DMS 273 (cell line): ENCODE measurements around the gene PRKG1.

Source experiments
- DNase-seq: peaks from one replicate; lab custom pipeline; 2025; ENCODE audit not compliant: unreplicated experiment; lab: John Stamatoyannopoulos, UW

PRKG1 gene

DNA sequence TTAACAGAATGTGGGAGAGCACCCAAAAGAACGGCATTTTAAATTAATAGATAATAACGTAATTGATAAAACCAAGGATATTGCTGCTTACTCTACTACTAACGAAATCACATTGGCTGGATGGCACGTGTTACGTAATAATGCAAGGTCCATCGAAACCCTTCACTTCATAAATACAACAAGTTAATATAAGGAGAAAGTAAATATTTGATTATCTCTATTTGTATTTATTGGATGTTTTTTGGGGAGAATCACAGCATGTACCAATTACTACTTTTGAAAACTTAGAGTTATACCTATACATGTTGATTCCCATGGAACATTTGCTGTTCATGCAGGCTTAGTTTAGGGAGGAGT is 1.6 kb downstream of the PRKG1 start:
- DNase-seq = peak; percentile 17

DNA sequence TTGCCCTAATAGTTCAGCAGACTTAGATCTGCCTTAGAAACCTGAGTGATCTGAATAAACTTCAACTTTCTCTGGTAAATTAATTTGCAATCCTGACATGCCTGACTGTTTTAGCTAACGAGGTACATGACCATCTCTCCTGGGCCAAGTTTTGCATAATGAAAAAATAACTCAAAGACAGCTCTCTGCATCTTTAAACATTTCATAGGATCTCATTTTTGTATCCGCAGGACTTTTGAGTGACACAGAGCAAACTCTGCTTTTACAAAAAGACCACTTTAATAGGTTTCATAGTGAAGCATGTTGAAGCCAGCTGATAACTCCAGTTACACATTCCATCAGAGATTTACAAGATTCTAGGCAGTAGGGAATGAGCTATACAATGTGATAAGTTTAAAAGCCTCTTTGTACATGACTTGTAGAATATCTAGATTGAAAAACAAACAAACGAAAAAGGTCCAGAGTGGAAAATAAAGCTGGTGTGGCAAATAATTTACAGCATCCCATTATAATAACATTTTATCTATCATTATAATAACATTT is 2.1 kb downstream of the PRKG1 start:
- DNase-seq = no peak

DNA sequence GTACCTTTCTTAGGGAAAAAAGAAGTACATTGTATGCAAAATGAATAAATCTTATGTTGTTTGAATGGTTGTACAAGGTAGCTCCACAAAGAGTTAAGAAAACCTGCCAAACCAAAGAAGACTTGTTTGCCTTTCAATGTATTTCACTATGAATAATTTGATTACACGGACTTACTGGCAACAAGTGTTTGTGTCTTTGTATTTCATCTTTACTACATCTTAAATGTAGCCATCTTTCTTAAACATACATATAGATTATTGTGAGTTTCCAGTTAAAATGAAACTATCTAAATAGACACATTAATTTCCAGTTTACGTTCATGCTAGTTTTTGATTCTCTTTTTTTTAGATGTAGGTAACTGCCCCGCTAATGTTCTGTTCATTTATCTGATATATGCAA is 2.8 kb downstream of the PRKG1 start:
- no peak for DNase-seq

DNA sequence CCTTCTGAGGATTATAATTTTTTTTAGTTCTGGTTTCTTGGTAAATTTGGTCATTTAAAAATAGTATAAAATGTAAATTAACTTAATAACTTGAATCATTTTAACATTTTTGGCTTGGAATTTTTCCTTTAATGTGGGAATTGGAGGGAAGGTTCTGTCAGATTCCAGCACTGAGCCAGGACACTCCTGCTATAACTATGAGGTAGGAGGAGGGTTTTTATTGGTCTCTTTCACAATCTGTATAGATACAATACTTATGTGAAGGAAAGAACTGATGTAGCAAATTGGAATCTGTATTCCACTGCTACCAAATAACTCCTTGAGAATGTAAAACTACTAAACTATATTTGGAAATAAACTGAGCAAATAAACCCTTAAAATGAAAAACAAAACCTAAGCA is 3.2 kb downstream of the PRKG1 start:
- DNase-seq = no peak

DNA sequence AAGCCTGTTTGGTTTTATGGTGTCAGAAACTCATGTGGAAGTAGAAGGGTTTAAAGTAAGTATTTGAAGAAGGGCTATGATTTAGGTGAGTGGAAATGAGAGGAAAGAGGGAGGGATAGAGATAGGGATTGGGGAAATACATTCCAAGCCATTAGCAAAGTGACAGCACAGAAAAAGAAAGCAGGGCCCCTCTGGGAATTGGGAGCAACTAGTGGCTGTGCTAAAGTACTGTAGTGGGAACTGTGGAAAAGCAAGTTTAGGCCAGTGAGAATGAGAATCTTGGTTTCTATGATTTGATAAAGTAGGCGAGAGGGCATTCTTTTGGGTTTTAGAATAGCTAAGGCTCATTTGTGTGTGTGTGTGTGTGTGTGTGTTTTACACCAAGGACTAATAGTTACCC is 5.0 kb downstream of the PRKG1 start:
- peak; percentile 16 for DNase-seq

DNA sequence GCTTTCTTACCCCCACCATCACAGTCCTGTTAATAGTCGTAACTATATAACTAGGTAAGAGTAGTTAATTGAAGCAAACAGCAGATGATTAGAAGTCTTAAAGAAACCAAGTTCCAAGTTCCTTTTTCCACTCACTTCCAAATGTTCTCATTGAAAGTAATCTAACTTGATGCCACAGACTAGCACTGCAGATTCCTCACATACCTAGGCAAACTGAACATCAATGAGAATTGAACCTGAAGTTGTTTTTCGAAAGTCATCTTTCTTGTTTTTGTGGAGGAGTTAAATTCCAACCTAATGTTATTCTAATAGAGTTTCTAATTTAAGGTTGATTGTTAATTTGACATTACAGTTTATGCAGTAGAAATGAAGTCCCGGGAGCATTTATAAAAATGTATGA is 5.5 kb downstream of the PRKG1 start:
- DNase-seq = no peak

DNA sequence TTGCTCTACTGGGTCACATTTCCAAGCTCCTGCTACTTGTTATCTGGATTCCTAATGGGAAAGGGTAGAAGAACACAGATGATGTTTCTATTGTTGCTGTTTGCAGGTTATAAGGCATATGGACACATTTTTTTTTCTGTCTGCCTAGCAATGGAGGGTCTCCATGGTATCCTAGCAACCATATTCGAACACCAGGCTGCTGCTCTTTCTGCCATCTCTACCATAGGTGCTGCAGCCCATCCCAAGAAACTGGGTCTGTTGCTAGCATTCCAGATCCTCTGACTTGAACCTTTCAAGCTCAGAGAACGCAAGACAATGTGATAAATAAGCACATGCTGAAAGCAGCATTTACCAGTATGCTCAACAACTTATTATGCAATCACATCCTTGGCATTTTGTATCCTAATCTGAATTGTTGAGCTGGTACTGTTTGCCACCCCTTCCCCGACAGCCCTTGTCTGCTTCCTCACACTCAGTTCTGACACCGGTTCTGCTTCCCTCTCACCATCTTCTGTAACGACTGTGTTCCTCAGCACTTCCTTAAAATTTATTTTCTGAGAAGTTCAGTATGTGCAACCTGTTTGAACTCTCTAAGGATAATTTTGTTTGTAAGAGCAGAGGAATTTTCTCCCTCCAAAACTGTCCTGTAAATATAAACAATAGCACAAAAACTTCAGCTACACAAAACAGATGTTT is 6.2 kb downstream of the PRKG1 start:
- DNase-seq = no peak

GRCh38 chr10:51082857-51083256 is 8.6 kb downstream of the PRKG1 start:
- DNase-seq = no peak

DNA sequence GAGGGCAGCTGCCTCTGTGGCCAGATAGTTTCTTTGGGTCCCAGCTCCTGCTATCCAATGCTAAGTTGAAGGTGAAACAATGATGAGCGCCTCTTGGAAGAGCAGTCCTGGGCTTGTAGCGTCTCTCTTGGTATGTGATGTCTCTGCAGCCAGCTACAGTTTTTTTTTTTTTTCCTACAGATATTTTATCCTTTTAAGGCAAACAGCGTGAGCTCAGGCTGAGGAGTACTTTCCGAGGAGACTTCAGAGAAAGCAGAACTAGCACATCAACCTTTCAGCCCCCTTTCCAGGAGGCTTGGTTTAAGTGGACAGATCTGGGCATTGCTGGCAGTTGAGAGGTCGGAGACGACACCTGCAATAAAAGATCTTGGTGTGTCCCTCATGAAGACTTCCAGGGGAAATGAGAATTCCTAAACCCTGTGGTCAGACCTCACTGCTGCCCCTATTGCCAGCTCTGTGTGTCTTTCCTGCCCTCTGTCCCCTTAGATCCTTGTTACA is 9.1 kb downstream of the PRKG1 start:
- DNase-seq = no peak

- DNase-seq = no peak
Measured at GRCh38 chr10:51085204-51085603, 10.9 kb downstream of the PRKG1 start.

GRCh38 chr10:51086710-51087109 is 12.4 kb downstream of the PRKG1 start:
- no peak for DNase-seq

GRCh38 chr10:51087114-51087513 is 12.8 kb downstream of the PRKG1 start:
- DNase-seq = no peak

DNA sequence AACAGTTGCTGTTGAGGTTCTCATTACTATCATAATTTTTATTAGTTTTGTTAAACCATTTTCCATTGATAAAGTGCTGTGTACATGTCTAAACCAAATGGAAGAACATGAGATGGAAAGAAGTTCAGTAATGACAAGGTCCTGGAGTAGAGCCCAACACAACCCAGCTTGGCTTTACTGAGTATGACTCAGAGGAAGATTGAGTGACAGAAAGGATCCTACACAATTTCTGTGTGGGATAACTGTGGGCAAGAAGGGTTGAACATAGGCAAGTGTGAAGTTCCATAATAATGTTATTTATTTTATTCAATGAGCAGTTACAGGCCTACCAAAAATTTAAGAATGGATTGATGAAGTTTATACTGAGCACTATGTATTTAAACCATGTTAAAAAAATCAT is 15.9 kb downstream of the PRKG1 start:
- DNase-seq = peak; percentile 9

GRCh38 chr10:51092402-51092801 is 18.1 kb downstream of the PRKG1 start:
- DNase-seq = peak; percentile 3

DNA sequence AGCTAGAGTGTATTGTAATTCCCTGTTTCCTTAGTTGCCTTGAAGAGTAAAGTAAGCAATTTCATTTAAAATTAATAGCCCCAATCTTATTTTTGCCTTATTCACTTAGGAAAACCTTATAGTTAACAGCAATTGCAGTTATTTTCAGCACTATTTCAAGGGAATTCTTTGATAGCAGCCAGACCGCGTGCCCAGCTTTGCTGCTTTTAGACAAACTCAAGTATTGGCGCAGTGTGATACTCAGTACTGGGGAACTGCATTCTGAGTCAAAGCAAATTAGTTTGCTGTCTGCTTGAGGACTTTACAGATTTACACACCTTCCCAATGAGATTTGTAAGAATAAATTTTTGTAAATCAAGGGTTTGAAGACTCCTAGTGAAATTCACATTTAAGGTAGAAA is 21.2 kb downstream of the PRKG1 start:
- no peak for DNase-seq

DNA sequence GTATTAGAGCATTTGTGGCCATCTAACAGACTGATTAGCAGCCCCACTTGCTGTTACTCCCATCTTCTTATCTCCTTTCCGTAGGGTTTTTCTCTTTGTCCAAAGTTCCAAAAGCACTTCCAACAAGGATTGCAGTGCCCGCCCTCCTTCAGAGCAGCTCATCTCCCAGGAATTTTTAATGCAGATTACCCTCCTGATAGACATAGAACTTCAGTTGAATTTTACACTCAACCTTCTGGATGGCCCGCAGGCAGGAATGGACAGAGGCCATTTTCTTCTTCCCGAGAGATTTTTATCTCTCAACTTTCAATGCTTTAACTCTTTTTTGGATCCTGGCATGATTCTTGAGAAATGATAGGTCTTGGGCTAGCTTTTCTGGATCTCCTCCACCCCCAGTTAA is 23.3 kb downstream of the PRKG1 start:
- no peak for DNase-seq

GRCh38 chr10:51100221-51100620 is 25.9 kb downstream of the PRKG1 start:
- no peak for DNase-seq

DNA sequence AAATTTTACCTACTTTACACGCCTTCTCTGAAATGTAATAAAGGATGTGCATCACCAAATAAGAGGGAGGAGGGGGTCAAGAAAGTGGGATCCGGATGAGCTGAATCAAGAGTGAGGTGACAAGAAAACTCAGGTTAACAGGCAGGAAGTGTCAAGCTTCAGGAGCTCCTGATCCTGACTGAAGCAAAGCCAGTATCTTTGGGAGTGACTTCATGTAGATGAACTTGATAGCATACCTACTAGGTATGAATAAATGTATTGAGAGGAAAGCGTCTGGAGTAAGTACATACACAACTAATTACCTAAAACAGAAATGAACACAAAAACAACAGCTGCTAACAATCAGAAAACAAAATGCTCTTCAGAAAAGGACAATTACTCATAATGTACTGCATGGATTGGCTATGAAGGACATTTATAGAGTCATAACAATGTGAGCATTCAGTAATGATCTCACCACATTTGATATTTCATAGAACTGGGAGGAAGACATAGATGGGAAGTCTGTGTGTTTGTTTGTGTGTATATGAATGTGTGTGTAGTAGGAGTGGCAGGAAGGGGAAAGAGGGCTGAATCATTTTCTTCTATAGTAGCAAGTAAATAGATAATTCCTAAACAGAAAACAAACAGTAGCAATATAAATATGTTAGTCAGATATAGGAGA is 29.4 kb downstream of the PRKG1 start:
- no peak for DNase-seq

DNA sequence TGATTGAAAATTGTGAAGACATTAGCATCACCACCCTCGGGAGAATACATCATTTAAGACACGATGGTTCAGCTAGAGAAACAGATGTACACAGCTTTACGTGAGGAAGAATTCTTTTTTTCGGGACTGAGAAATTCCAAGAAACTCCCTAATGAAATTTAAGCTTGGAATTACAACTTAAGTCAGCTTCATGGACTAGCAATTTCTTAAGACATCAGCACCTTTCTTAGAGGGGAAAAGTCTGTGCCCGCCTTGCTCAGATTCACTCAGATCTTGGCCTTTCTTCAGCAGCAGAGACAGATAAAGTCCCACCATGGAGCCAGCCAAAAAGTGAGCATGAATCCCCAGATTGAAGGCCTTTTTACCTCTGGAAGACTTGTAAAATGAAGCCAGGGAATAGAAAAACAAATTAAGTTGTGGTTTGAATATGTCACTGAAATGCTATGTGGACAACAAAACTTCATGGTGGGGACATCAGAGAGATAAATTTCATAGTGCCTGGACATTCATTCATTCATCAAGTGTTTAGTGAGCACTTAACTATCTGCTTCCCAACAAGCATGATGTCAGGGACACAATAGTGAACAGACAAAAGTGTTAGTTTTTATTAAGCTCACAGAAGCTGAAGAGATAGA is 32.1 kb downstream of the PRKG1 start:
- no peak for DNase-seq

GRCh38 chr10:51108406-51108805 is 34.1 kb downstream of the PRKG1 start:
- no peak for DNase-seq

DNA sequence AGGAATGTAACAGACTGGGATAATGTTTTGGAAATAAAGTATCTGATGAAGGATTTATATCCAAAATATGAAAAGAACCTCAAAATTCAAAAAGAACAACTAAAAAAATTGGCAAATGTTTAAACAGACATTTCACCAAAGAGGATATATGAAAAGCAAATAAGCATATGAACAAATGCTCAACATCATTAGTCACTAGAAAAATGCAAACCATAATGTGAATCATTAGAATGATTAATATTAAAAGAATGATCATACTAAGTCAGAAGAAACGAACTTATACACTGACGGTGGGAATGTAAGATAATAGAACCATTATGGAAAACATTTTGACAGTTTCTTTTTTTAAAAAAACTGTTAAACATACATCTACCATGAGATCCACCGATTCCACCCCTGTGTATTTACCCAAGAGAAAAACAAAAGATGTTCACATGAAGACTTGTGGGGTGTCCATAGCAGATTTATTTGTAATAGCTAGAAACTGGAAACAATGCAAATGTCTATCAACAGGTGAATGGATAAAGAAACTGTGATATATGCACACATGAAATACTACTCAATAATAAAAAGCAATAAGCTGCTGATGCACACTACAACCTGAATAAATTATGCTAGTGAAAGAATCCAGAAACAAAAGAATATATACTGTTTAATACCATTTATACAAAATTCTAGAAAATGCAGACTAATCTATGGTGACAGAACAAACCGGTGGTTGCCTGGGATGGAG is 35.7 kb downstream of the PRKG1 start:
- no peak for DNase-seq
